HUES6 (cell line): ENCODE data around the gene PSMD11.

ENCODE experiments used
- H3K27ac ChIP-seq: 2 replicates; pipeline ENCODE4 v1.7.0; 2013; ENCODE audit warnings: low read depth, mild to moderate bottlenecking, low read length, inconsistent platforms
- H3K27me3 ChIP-seq: 2 replicates; pipeline ENCODE4 v1.6.1; 2013; ENCODE audit warnings: low read length; ENCODE audit not compliant: control insufficient read depth, insufficient read depth
- H3K36me3 ChIP-seq: 2 replicates; pipeline ENCODE4 v1.6.1; 2013; ENCODE audit warnings: low read length; ENCODE audit not compliant: control insufficient read depth, insufficient read depth
- H3K4me1 ChIP-seq: 2 replicates; pipeline ENCODE4 v1.6.1; 2013; ENCODE audit warnings: low read length; ENCODE audit not compliant: control insufficient read depth, insufficient read depth
- H3K4me3 ChIP-seq: 2 replicates; pipeline ENCODE4 v1.5.1; 2013; ENCODE audit warnings: low read depth, low read length
- H3K9ac ChIP-seq: one replicate; pipeline ENCODE4 v1.6.1; 2013; ENCODE audit warnings: mild to moderate bottlenecking, low read length
- H3K9me3 ChIP-seq: 2 replicates; pipeline ENCODE4 v1.6.1; 2013; ENCODE audit warnings: low read depth, low read length; ENCODE audit not compliant: control insufficient read depth, insufficient read depth

PSMD11 gene

GRCh38 chr17:32496395-32497073, 52.2 kb downstream of the PSMD11 start:
- no peaks in the 10 kb centered on the region for H3K36me3 ChIP-seq
- peaks cover 21% of the 10 kb centered on the region for H3K4me1 ChIP-seq
- H3K27me3 ChIP-seq: no peaks in the 10 kb centered on the region
- no peak overlapping the region for H3K27ac ChIP-seq
- H3K4me3 ChIP-seq: no peak overlapping the region
- no peak overlapping the region for H3K9ac ChIP-seq
- H3K9me3 ChIP-seq: no peaks in the 10 kb centered on the region

GRCh38 chr17:32497431-32498205, 53.3 kb downstream of the PSMD11 start:
- no peak overlapping the region for H3K4me3 ChIP-seq
- no peaks in the 10 kb centered on the region for H3K36me3 ChIP-seq
- no peak overlapping the region for H3K27ac ChIP-seq
- no peak overlapping the region for H3K9ac ChIP-seq
- no peaks in the 10 kb centered on the region for H3K9me3 ChIP-seq
- H3K27me3 ChIP-seq: no peaks in the 10 kb centered on the region
- peaks cover 13% of the 10 kb centered on the region for H3K4me1 ChIP-seq

DNA sequence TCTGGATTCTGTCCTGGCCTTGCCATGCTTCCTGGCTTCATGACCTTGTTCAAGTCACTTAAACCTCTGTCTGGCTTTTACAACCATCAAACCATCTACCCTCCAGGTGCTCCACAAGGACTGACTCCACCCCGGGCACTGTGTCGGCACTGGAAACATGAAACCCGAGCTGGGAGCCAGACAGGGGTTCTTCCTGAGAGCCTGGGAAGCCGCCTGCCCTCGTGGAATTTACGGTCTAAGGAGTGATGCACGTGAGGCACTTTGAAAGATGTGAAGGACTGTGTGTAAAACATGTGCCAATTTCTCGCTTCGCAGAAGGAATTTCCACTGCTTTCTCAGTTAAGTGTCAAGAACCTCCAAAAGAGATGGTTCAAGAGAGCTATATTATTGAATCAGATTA, 54.1 kb downstream of the PSMD11 start:
- Histone ChIP-seq H3K9ac (no peak overlapping the region), H3K27ac (no peak overlapping the region), H3K36me3 (no peaks in the 10 kb centered on the region), H3K4me3 (no peak overlapping the region), H3K9me3 (no peaks in the 10 kb centered on the region), H3K4me1 (peaks cover 13% of the 10 kb centered on the region), H3K27me3 (no peaks in the 10 kb centered on the region)

- no peaks in the 10 kb centered on the region for H3K36me3 ChIP-seq
- H3K27me3 ChIP-seq: no peaks in the 10 kb centered on the region
- no peak overlapping the region for H3K27ac ChIP-seq
- peaks cover 20% of the 10 kb centered on the region for H3K4me1 ChIP-seq
- no peak overlapping the region for H3K4me3 ChIP-seq
- no peak overlapping the region for H3K9ac ChIP-seq
- no peaks in the 10 kb centered on the region for H3K9me3 ChIP-seq
These were observed 57.7 kb downstream of the PSMD11 start for GRCh38 chr17:32502013-32502412.

- H3K27me3 ChIP-seq: no peaks in the 10 kb centered on the region
- H3K36me3 ChIP-seq: no peaks in the 10 kb centered on the region
- peaks cover 17% of the 10 kb centered on the region for H3K4me1 ChIP-seq
- H3K4me3 ChIP-seq: no peak overlapping the region
- H3K9me3 ChIP-seq: no peaks in the 10 kb centered on the region
- H3K27ac ChIP-seq: no peak overlapping the region
- H3K9ac ChIP-seq: no peak overlapping the region
These were observed 58.4 kb downstream of the PSMD11 start for GRCh38 chr17:32502710-32503109.

DNA sequence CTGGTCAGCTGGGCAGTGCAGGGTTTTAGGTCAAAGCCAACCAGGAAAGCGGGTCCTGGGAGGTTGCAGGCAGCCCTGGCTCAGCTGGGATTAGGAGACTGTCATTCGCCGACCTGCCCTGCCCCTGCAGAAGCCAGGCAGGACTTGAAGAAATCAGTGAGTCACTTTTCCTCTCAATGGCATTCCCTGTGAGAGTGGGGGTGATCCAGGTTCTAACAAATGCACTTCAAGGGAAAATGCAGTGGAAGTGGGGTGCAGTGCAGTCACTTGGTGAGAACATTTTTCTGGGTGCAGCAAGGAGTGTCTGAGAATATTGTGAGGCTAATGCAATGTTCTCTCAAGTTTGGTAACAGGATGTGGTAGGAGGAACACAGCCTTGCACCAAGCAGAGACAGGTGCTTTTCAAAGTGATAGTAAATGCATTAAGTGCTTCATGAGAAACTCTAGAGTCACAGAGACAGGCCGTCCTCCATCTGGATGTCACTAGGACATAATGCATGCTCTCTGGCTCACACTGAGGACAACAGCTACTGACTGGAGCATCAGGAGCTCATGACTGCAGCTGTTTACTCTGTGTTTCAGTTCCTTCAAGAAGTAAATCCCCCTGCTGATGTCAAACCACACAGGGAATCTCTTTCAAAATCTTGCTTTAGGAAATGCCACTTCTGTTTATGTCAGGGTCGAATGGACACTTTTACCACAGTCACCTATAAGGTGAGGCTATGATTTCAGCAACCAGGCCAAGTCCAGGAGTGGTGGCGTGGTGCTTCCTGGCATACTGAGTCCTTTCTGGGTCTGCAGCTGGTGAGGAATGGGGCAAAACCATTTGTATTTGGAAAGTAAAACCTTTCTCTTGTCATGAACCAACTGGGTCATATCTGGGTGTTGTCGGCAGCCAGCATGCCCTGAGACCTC, 59.2 kb downstream of the PSMD11 start:
- no peaks in the 10 kb centered on the region for H3K36me3 ChIP-seq
- peaks cover 9% of the 10 kb centered on the region; the same call in 1 of the 2 replicates for H3K4me1 ChIP-seq
- no peak overlapping the region for H3K9ac ChIP-seq
- H3K27ac ChIP-seq: no peak overlapping the region
- H3K4me3 ChIP-seq: no peak overlapping the region
- no peaks in the 10 kb centered on the region for H3K27me3 ChIP-seq
- no peaks in the 10 kb centered on the region for H3K9me3 ChIP-seq

DNA sequence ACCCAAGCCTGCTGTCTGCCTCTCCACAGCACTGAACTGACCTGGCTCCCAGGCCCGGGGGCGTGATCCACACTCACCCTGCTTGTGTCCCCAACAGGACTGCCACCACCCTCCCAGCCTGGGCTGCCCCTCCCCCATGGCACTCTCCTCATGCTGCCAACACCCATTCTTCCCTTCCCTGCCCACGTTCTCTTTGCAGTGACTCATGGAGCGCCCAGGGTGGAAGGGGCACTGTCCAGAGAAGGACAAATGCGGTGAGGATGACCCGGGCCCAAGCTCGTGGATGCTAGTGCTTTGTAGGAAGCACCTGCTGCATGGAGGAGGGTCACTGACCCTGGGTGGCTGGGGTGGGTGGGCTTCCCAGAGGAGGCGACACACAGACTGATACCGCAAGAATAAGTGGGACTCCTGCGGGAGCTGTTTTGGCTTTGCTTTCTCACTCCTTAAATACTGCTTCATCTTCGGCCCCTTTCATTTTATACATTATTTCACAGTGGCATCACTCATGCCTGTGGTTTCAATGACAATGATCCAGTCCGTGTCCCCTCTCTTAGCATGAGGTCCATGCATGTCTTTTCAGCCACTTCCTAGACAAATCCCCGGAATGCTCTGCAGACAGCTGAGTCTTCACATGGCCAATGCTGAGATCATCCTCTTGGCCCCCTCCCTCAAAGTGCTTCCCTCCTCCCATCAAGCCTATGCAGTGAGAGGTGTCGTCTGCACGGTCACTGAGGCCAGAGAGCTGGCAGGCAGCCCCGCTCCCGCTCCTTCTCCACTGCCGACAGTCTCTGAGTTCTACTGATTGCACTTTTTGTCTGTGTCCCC, 60.1 kb downstream of the PSMD11 start:
- H3K27ac ChIP-seq: no peak overlapping the region
- H3K36me3 ChIP-seq: no peaks in the 10 kb centered on the region
- H3K27me3 ChIP-seq: no peaks in the 10 kb centered on the region
- H3K4me3 ChIP-seq: no peak overlapping the region
- H3K9ac ChIP-seq: no peak overlapping the region
- no peaks in the 10 kb centered on the region for H3K9me3 ChIP-seq
- H3K4me1 ChIP-seq: peaks cover 7% of the 10 kb centered on the region; the same call in 1 of the 2 replicates

DNA sequence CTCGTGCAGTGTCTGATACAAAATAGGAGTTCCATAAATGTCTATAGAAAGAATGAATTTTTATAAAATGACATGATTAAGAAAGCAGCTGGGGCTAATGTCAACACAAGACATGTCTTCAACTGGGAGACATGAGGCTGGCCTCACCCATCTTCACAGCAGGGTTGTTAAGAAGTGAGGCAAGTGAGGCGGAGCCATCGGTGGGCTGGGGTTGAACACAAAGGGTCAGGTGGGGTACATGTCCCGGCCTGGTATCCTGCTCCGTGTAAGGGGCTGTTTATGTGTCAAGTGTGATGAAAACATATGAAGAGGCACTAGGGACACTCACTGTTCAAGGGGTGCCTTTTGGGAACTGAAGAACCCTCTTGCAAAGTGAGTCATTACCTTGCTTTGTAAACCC, 64.6 kb downstream of the PSMD11 start:
- Histone ChIP-seq H3K4me3 (no peak overlapping the region), H3K27ac (no peak overlapping the region)

GRCh38 chr17:32510466-32510865, 66.2 kb downstream of the PSMD11 start:
- H3K9me3 ChIP-seq: no peaks in the 10 kb centered on the region
- H3K27ac ChIP-seq: no peak overlapping the region
- H3K36me3 ChIP-seq: no peaks in the 10 kb centered on the region
- H3K4me1 ChIP-seq: no peaks in the 10 kb centered on the region; the same call in 1 of the 2 replicates
- H3K27me3 ChIP-seq: no peaks in the 10 kb centered on the region
- H3K4me3 ChIP-seq: no peak overlapping the region
- H3K9ac ChIP-seq: no peak overlapping the region

More for the DNA sequence above, 64.6 kb downstream of the PSMD11 start:
- Histone ChIP-seq H3K36me3 (no peaks in the 10 kb centered on the region), H3K9ac (no peak overlapping the region), H3K4me1 (peaks cover 7% of the 10 kb centered on the region; the same call in 1 of the 2 replicates), H3K27me3 (no peaks in the 10 kb centered on the region), H3K9me3 (no peaks in the 10 kb centered on the region)

DNA sequence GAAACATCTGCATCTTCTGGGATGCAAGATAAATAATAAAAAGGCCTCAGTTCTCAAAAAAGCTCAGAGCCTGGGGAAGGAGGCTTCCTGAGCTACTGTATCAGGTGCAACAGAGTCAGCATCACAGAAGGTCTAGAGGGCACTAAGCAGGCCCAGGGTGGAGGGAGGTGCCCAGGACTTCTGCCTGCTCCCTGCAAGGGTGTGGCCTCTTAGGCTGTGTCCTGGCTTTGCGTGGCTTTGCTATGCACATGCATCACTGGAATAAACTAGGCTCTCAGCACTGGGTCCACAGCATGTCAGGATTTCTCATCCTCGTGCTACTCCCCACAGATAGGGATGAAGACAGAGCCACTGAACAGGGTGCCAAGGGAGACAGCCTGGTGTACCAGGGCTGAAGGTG, 68.0 kb downstream of the PSMD11 start:
- Histone ChIP-seq H3K27ac (no peak overlapping the region), H3K4me1 (peaks cover 16% of the 10 kb centered on the region), H3K4me3 (no peak overlapping the region), H3K9me3 (no peaks in the 10 kb centered on the region), H3K9ac (no peak overlapping the region), H3K27me3 (no peaks in the 10 kb centered on the region), H3K36me3 (no peaks in the 10 kb centered on the region)
